Measurements from ENCODE around the gene BST2.

DNA sequence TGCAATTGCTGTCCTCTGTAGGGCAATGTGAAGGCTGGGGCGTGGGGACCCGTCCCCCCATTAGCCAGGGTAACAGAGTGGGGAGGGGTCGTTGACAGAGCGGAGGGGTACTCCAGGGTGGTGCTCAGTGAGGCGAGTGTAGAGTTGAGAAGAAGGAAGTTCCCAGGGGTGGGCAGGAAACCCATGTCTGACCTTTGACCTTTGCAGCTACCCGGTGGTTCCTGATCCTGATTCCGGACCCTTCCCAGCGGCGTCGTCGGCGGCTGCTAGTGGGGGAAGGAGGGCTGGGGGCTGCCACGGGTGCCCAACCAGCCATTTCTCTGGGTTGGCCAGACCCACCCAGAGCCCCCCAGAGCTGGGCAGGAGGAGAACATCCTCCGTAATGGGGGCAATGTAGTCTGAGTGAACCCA is 26.2 kb downstream of the BST2 start:
- TF ChIP-seq PPARA (CRISPR knock-in tag; IDR thresholded peaks at IDR 0.05; ENCODE audit: borderline replicate concordance) (no peak), ZNF565 (CRISPR knock-in tag; conservative IDR thresholded peaks at IDR 0.05; ENCODE audit: low read depth) (no peak)
- TF ChIP-seq, protein P1, sequence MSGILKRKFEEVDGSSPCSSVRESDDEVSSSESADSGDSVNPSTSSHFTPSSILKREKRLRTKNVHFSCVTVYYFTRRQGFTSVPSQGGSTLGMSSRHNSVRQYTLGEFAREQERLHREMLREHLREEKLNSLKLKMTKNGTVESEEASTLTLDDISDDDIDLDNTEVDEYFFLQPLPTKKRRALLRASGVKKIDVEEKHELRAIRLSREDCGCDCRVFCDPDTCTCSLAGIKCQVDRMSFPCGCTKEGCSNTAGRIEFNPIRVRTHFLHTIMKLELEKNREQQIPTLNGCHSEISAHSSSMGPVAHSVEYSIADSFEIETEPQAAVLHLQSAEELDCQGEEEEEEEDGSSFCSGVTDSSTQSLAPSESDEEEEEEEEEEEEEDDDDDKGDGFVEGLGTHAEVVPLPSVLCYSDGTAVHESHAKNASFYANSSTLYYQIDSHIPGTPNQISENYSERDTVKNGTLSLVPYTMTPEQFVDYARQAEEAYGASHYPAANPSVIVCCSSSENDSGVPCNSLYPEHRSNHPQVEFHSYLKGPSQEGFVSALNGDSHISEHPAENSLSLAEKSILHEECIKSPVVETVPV (CRISPR knock-in tag; IDR thresholded peaks at IDR 0.05): no peak

Data from SK-N-SH treated with all-trans-retinoic acid at 6 μM for 48 hours (cell line).